Heart right ventricle (tissue), 16 donors: ENCODE measurements around the gene BBS7. TPM values are rescaled to one million over a fixed set of nuclear protein-coding genes. Genes with fewer than 3 reads are reported as not detected.

ENCODE experiments used
- ATAC-seq, 8 donors: fragments of 200-7000 bp; cut with Tn5 transposase; one replicate each; pipeline ENCODE4 v1.9.1; 2020; ENCODE audit warnings: mild to moderate bottlenecking in 8 of 8, moderate library complexity in 8 of 8, moderate number of reproducible peaks in 1 of 8
- DNase-seq, 2 donors: peaks; one replicate each; pipeline ENCODE4 v3.0.0-alpha.2; 2020
- H3K27ac ChIP-seq, 10 donors: fragments of 200-600 bp; sonication (generic) in 2 of 10; one replicate each; pipeline versions ENCODE4 v1.5.0 to v1.8.0; 2020 to 2022; ENCODE audit warnings: mild to moderate bottlenecking in 3 of 10
- H3K27me3 ChIP-seq, 7 donors: fragments of 200-600 bp; one replicate each; pipeline ENCODE4 v1.8.0; 2021 to 2022; ENCODE audit warnings: mild to moderate bottlenecking in 2 of 7
- H3K36me3 ChIP-seq, 9 donors: fragments of 200-600 bp; sonication (generic) in 1 of 9; one replicate each; pipeline versions ENCODE4 v1.5.0 to v1.8.0; 2020 to 2022; ENCODE audit warnings: mild to moderate bottlenecking in 2 of 9
- H3K4me1 ChIP-seq, 9 donors: fragments of 200-600 bp; sonication (generic) in 1 of 9; one replicate each; pipeline versions ENCODE4 v1.5.0 to v1.8.0; 2020 to 2022; ENCODE audit warnings: mild to moderate bottlenecking in 4 of 9
- H3K4me3 ChIP-seq, 10 donors: fragments of 200-600 bp; sonication (generic) in 2 of 10; one replicate each; pipeline versions ENCODE4 v1.5.0 to v1.8.0; 2020 to 2022; ENCODE audit warnings: mild to moderate bottlenecking in 7 of 10, moderate library complexity in 2 of 10
- H3K9me3 ChIP-seq, 11 donors: fragments of 200-600 bp in 10 of 11; sonication (generic) in 2 of 11; one replicate each; pipeline versions ENCODE4 v1.5.0 to v1.8.0; 2013 to 2022; ENCODE audit warnings: mild to moderate bottlenecking in 2 of 11, control low read depth in 1 of 11, moderate library complexity in 1 of 11
- WGBS, 2 donors: extraction: QIAGEN DNeasy Blood & Tissue Kit; methylation state at CpG; one replicate each; pipeline ENCODE4 v1.1.7; 2013; ENCODE audit warnings: inconsistent platforms in 1 of 2; 5-methylcytosine and 5-hydroxymethylcytosine counted together
- intact Hi-C, 10 donors: fragments of 100-400 bp; cut with DNase I; formaldehyde crosslinking; loops; one replicate each; pipeline versions ENCODE4 v1.11.1 to v1.14.2; 2022
- polyA plus RNA-seq, 2 donors: library from polyadenylated mRNA; stranded (reverse); fragments of 200-250 nt; gene quantifications; one replicate each; pipeline ENCODE4 v1.2.3, GENCODE V29; 2013
- total RNA-seq, 10 donors: library from RNA; stranded (reverse); fragmentation: NEBNext Ultra II Directional in 3 of 10; extraction: Animal tissue kit (Norgen Biotek cat#: 25700) in 3 of 10; gene quantifications; one replicate each; pipeline versions ENCODE4 v1.2.1 to v1.2.4, GENCODE V29; 2021 to 2023
- TF ChIP-seq, protein P1 (sequence below), 9 donors: fragments of 200-600 bp; sonication (generic) in 2 of 9; IDR thresholded peaks; one replicate each; pipeline versions ENCODE4 v1.5.0 to v1.8.0; 2021 to 2022; ENCODE audit warnings: antibody characterized with exemption in 9 of 9, mild to moderate bottlenecking in 5 of 9, moderate library complexity in 1 of 9
- donor health status: Arrhythmogenic right ventricular cardiomyopathy.
- donor health status: ischemic (EF 13 %, LVEDD 7.1; RV severe dilation, severe dysfunction).
- donor health status: healthy with polysubstance abuse.
- donor health status: DM: no; HTN: yes; CAD: no.
- donor health status: DM: no; HTN: no; CAD: no.
- donor health status: ischemic (EF 25% LVEDD 6.9; RV normal size, moderate dysfunction).
- donor health status: ischemic (EF 25% LVEDD 5.7; RV mildly dilated, moderate dysfunction).
- donor health status: healthy.
- donor health status: DM: yes; HTN: yes; CAD: no.
- donor health status: Ischemic cardiomyopathy.
- donor health status: ischemic (EF 35%, LVEDD 5.7; RV mildly dilated, moderate dysfunction).
- donor health status: nonischemic (EF 11% LVEDD 7.7; RV severe dilation, severe dysfunction).
- donor health status: DM: yes; HTN: yes; CAD: no.
- donor health status: PGD.
- donor health status: ischemic (EF 29% LVEDD 5.4; RV normal size, mild dysfunction).
- donor health status: nonischemic (EF 23%, LVEDD 6.1; RV moderate dilation, normal function).

BBS7 gene
- total and polyA plus RNA-seq, 12 donors: 2.6 to 8.5 (median 5.3) TPM

DNA sequence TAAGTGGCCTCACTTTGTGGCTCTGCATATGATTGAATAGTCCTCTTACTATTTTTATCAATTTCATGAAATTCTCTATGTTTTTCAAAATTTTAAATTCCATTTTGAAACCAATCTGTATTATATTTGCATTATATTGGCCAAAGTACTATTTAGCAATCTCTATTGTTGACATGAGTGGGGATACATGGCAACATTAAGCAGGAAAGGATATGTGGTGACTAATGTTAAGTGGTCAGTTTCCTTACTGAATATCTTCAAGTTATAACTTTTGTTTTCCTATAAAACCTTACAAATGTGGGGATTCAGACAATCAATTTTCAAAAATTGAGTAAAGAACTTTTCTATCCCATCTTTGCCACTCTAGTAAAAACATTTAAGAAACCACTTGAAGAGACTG lies 10.2 kb downstream of the BBS7 start:
- DNase-seq (no peak), ATAC-seq (no peak)
- intact Hi-C loops: no loop called here
- peaks cover 0 to 85% (median 9%) of the 10 kb centered on the region in 9 donors for H3K36me3 ChIP-seq
- no peak overlapping the region for H3K27ac ChIP-seq
- H3K4me1 ChIP-seq: no peaks in the 10 kb centered on the region
- no peaks in the 10 kb centered on the region for H3K9me3 ChIP-seq
- TF ChIP-seq, protein P1, sequence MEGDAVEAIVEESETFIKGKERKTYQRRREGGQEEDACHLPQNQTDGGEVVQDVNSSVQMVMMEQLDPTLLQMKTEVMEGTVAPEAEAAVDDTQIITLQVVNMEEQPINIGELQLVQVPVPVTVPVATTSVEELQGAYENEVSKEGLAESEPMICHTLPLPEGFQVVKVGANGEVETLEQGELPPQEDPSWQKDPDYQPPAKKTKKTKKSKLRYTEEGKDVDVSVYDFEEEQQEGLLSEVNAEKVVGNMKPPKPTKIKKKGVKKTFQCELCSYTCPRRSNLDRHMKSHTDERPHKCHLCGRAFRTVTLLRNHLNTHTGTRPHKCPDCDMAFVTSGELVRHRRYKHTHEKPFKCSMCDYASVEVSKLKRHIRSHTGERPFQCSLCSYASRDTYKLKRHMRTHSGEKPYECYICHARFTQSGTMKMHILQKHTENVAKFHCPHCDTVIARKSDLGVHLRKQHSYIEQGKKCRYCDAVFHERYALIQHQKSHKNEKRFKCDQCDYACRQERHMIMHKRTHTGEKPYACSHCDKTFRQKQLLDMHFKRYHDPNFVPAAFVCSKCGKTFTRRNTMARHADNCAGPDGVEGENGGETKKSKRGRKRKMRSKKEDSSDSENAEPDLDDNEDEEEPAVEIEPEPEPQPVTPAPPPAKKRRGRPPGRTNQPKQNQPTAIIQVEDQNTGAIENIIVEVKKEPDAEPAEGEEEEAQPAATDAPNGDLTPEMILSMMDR (IDR thresholded peaks at IDR 0.05): no peak
- H3K27me3 ChIP-seq: no peaks in the 10 kb centered on the region
- H3K4me3 ChIP-seq: no peak overlapping the region

DNA sequence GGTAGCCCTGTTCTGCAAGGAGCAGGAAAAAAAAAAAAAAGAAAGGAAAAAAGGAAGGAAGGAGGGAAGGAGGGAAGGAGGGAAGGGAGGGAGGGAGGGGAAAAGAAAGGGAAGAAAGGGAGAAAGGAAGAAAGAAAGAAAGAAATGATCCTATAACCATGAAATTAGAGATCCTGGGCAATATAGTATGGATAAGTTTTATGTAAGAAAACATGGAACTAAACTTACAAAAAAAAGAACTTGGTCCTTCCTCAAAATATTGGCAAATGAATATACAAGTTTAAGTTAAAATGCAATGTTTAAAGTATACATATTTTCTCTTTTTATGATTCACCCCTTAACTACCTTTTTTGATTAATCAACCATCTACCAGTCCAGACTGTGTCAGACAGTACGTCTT lies 18.9 kb downstream of the BBS7 start:
- no peak overlapping the region for H3K4me3 ChIP-seq
- H3K4me1 ChIP-seq: no peaks in the 10 kb centered on the region
- H3K9me3 ChIP-seq: no peaks in the 10 kb centered on the region
- WGBS, 2 donors: 96 to 98% methylated on average over 1 of the region's 1 CpG
- DNase-seq (no peak), ATAC-seq (no peak)
- TF ChIP-seq, protein P1 (IDR thresholded peaks at IDR 0.05): no peak
- no peak overlapping the region for H3K27ac ChIP-seq
- peaks cover 0 to 89% (median 12%) of the 10 kb centered on the region in 9 donors for H3K36me3 ChIP-seq
- intact Hi-C loops: no loop called here
- H3K27me3 ChIP-seq: no peaks in the 10 kb centered on the region

DNA sequence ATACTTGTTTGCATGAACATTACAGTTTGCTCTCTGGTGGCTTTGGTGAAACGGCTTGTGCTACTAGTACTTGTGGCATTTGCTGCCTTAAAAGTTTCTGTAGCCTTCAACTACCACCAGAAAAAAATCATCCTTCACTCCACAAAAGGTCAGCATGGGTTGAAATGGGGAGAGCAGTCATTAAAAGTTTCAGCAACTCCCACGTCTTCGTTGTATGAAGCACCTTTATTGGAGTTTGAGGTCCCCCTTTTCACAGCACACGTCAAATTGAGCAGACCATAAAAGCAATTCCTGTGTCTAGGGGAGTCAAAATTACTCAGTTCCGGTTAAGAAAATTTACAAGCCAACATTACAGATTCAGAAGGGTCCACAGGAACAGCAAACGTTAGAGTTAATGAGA lies 23.6 kb downstream of the BBS7 start:
- TF ChIP-seq, protein P1 (IDR thresholded peaks at IDR 0.05): no peak
- peaks cover 0 to 93% (median 22%) of the 10 kb centered on the region in 9 donors for H3K36me3 ChIP-seq
- H3K9me3 ChIP-seq: no peaks in the 10 kb centered on the region
- ATAC-seq (no peak), DNase-seq (no peak)
- 89 to 92% methylated on average over 6 of the region's 6 CpGs for WGBS, 2 donors
- H3K27me3 ChIP-seq: no peaks in the 10 kb centered on the region
- no peak overlapping the region for H3K4me3 ChIP-seq
- intact Hi-C loops: no loop called here
- no peak overlapping the region for H3K27ac ChIP-seq
- H3K4me1 ChIP-seq: no peaks in the 10 kb centered on the region

DNA sequence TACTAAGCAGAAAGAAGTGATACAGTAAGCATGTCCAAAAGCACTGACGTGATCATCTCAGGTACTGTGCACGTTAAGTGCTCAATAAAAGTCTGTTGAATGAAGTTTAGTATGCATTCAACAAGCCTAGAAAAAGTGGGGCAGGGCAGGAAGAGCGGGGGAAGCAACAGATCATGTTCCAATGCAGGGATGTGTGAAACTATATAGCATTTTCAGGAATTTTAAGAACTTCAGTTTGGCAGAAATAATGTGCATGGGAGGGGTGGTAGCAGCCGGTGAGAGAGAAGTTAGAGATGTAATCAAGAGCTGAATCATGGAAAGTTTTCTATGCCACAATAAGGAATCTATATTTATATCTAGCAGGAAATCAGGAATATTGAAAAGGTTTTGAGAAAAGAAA lies 27.4 kb downstream of the BBS7 start:
- ATAC-seq: no peak
- H3K9me3 ChIP-seq: no peaks in the 10 kb centered on the region
- intact Hi-C loops: no loop called here
- WGBS, 2 donors: 89 to 93% methylated on average over 4 of the region's 4 CpGs
- H3K4me1 ChIP-seq: no peaks in the 10 kb centered on the region
- TF ChIP-seq, protein P1 (IDR thresholded peaks at IDR 0.05): no peak
- no peak overlapping the region for H3K4me3 ChIP-seq
- H3K27ac ChIP-seq: no peak overlapping the region
- no peaks in the 10 kb centered on the region for H3K27me3 ChIP-seq
- no peak for DNase-seq
- H3K36me3 ChIP-seq: peaks cover 0 to 100% (median 15%) of the 10 kb centered on the region in 9 donors

DNA sequence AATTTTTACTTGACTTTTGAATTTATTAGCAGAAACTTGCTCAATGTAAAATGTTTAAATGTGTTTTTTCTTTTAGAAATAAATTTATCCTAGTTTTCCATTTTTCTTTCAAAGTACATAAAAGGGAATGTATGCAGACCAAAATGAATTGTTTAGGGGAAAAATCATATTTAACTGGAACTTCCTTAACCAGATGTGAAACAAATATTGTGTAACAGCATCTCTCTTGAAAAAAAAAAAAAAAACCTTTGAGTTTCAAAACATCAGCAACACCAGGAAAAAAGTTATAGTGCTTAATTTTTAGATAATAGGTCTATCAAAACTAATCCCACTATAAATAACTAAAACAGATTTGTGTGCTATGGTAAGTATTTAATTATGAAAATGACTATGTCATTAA lies 32.1 kb downstream of the BBS7 start:
- Histone ChIP-seq H3K36me3 (peaks cover 0 to 96% (median 16%) of the 10 kb centered on the region in 9 donors), H3K4me3 (no peak overlapping the region), H3K27me3 (no peaks in the 10 kb centered on the region), H3K9me3 (no peaks in the 10 kb centered on the region), H3K4me1 (no peaks in the 10 kb centered on the region), H3K27ac (no peak overlapping the region)
- no peak for ATAC-seq
- intact Hi-C loops: no loop called here
- no peak for DNase-seq
- TF ChIP-seq, protein P1 (IDR thresholded peaks at IDR 0.05): no peak
